HFFc6 (cell line): ENCODE results near the gene PLEKHG4B. TPM values are rescaled to one million over a fixed set of nuclear protein-coding genes. Genes with fewer than 3 reads are reported as not detected.
"Not testable (repeated sequence)": the region's sequence is repeated elsewhere in the genome, so short reads cannot be mapped to it uniquely, and the experiment has no call there.

Experiments
- DNase-seq: peaks from one replicate; pipeline ENCODE4 v3.0.0-alpha.2; 2018
- H3K27ac Mint-ChIP-seq: 2 replicates; pipeline ENCODE4 v1.8.0; 2020; ENCODE audit warnings: mild to moderate bottlenecking, mixed read lengths
- H3K27me3 Mint-ChIP-seq: 2 replicates; pipeline ENCODE4 v1.8.0; 2021; ENCODE audit warnings: mild to moderate bottlenecking, moderate library complexity, mixed read lengths; ENCODE audit not compliant: insufficient read depth
- H3K36me3 Mint-ChIP-seq: 2 replicates; pipeline ENCODE4 v1.8.0; 2021; ENCODE audit warnings: low read depth, mixed read lengths
- H3K4me1 Mint-ChIP-seq: 2 replicates; pipeline ENCODE4 v1.8.0; 2020; ENCODE audit warnings: low read depth, mixed read lengths
- H3K4me3 Mint-ChIP-seq: 2 replicates; pipeline ENCODE4 v1.8.0; 2020; ENCODE audit warnings: mild to moderate bottlenecking, moderate library complexity, mixed read lengths
- H3K9me3 Mint-ChIP-seq: 2 replicates; pipeline ENCODE4 v1.8.0; 2020; ENCODE audit warnings: mild to moderate bottlenecking, mixed read lengths
- CTCF ChIP-seq: fragments of 200-600 bp; sonication (generic); IDR thresholded peaks from 2 replicates; pipeline ENCODE4 v1.5.0; 2021; ENCODE audit warnings: antibody characterized with exemption, mild to moderate bottlenecking
- total RNA-seq, 6 experiments: library from RNA; stranded (reverse); fragmentation: NEBNext Ultra II Directional; extraction: Animal tissue kit (Norgen Biotek cat#: 25700); gene quantifications; 2 replicates in 1 of 6; 3 replicates in 5 of 6; pipeline ENCODE4 v1.2.3, GENCODE V29; 2021

PLEKHG4B gene
- total RNA-seq, 6 experiments from 2014 or later, result 0.66 to 4.3 (median 3.9) TPM

- peak; percentile 70 for TF ChIP-seq CTCF
- H3K4me3 Mint-ChIP-seq, result peak within 1 kb of the TSS; percentile 96
- peaks cover 28% of the 10 kb centered on the region for H3K36me3 Mint-ChIP-seq
- H3K9me3 Mint-ChIP-seq, H3K27me3 Mint-ChIP-seq: not testable (repeated sequence)
- H3K27ac Mint-ChIP-seq, result peak within 1 kb of the TSS; percentile 90
- peak; percentile 81 for DNase-seq
- peaks cover 52% of the 10 kb centered on the region for H3K4me1 Mint-ChIP-seq
Measured at GRCh38 chr5:217494-218456, 125.8 kb downstream of the PLEKHG4B start, which contains the start of the genes CCDC127 and SDHA. CCDC127 (minus strand) TSS chr5:218153; CDS start chr5:216849, 1,304 bp downstream. SDHA (plus strand) TSS chr5:218320; CDS start chr5:218356, 36 bp downstream.

GRCh38 chr5:218457-219291 is 126.7 kb downstream of the PLEKHG4B start:
- no peak for DNase-seq
- peaks cover 61% of the 10 kb centered on the region for H3K4me1 Mint-ChIP-seq
- peaks cover 2% of the 10 kb centered on the region; the same call in 1 of the 2 replicates for H3K27me3 Mint-ChIP-seq
- peaks cover 25% of the 10 kb centered on the region for H3K36me3 Mint-ChIP-seq
- no peaks in the 10 kb centered on the region for H3K9me3 Mint-ChIP-seq
- H3K27ac Mint-ChIP-seq, result peak overlapping the region; percentile 90
- H3K4me3 Mint-ChIP-seq, result peak overlapping the region; percentile 96
- TF ChIP-seq CTCF, result no peak

- Mint-ChIP-seq H3K27me3 (peaks cover 2% of the 10 kb centered on the region; the same call in 1 of the 2 replicates), H3K4me1 (peaks cover 61% of the 10 kb centered on the region), H3K9me3 (no peaks in the 10 kb centered on the region), H3K27ac (peak overlapping the region; percentile 90), H3K4me3 (peak overlapping the region; percentile 96), H3K36me3 (peaks cover 18% of the 10 kb centered on the region)
- no peak for DNase-seq
- TF ChIP-seq CTCF, result no peak
Measured at GRCh38 chr5:219460-219863, 127.5 kb downstream of the PLEKHG4B start.

- Mint-ChIP-seq H3K9me3 (no peaks in the 10 kb centered on the region), H3K4me1 (peaks cover 58% of the 10 kb centered on the region), H3K4me3 (peak overlapping the region; percentile 96), H3K27me3 (no peaks in the 10 kb centered on the region), H3K36me3 (peaks cover 19% of the 10 kb centered on the region), H3K27ac (peak overlapping the region; percentile 90)
- TF ChIP-seq CTCF, result no peak
- DNase-seq, result no peak
Measured at GRCh38 chr5:219991-220390, 128.0 kb downstream of the PLEKHG4B start.

GRCh38 chr5:222951-223715 is 131.2 kb downstream of the PLEKHG4B start:
- DNase-seq, result peak; percentile 16
- H3K27me3 Mint-ChIP-seq, H3K9me3 Mint-ChIP-seq: not testable (repeated sequence)
- Mint-ChIP-seq H3K4me3 (peak overlapping the region; percentile 66), H3K27ac (peak overlapping the region; percentile 85), H3K4me1 (peaks cover 41% of the 10 kb centered on the region), H3K36me3 (peaks cover 28% of the 10 kb centered on the region)
